Activated CD4-positive, alpha-beta T cell treated with anti-CD3 and anti-CD28 coated beads, Interleukin-2, Interleukin-6, amounts not matched to agents 100 ng/mL and 50 ng/mL, durations not matched to agents 16 hours and 8 hours (primary cell): Measurements from ENCODE around the gene CAMK1D.
"Not testable (repeated sequence)": the region's sequence is repeated elsewhere in the genome, so short reads cannot be mapped to it uniquely, and the experiment has no call there.

ENCODE experiments used
- DNase-seq: peaks from one replicate; pipeline ENCODE4 v3.0.0-alpha.2; 2020

CAMK1D gene

GRCh38 chr10:12341526-12341925 is 7.8 kb upstream of the CAMK1D start:
- no peak for DNase-seq

GRCh38 chr10:12344375-12345110 is 4.8 kb upstream of the CAMK1D start:
- no peak for DNase-seq

- DNase-seq, result no peak
Measured at GRCh38 chr10:12346707-12347106, 2.6 kb upstream of the CAMK1D start.

GRCh38 chr10:12348294-12348869 is 965 bp upstream of the CAMK1D start:
- no peak for DNase-seq

- DNase-seq, result no peak
Measured at GRCh38 chr10:12349629-12350166, 351 bp downstream of the CAMK1D start.

GRCh38 chr10:12350167-12350872 is 973 bp downstream of the CAMK1D start:
- DNase-seq, result peak; percentile 60

- DNase-seq, result no peak
Measured at GRCh38 chr10:12350925-12351324, 1.6 kb downstream of the CAMK1D start.

- peak; percentile 19 for DNase-seq
Measured at GRCh38 chr10:12351447-12351846, 2.1 kb downstream of the CAMK1D start.

- DNase-seq, result no peak
Measured at GRCh38 chr10:12351889-12352288, 2.5 kb downstream of the CAMK1D start.

- no peak for DNase-seq
Measured at GRCh38 chr10:12353399-12354242, 4.3 kb downstream of the CAMK1D start.

- not testable (repeated sequence) for DNase-seq
Measured at GRCh38 chr10:12354696-12355095, 5.3 kb downstream of the CAMK1D start.

- DNase-seq, result no peak
Measured at GRCh38 chr10:12355384-12355783, 6.0 kb downstream of the CAMK1D start.

GRCh38 chr10:12357525-12358151 is 8.3 kb downstream of the CAMK1D start:
- no peak for DNase-seq

GRCh38 chr10:12358863-12359564 is 9.7 kb downstream of the CAMK1D start:
- no peak for DNase-seq

- no peak for DNase-seq
Measured at GRCh38 chr10:12360461-12360860, 11.1 kb downstream of the CAMK1D start.

- not testable (repeated sequence) for DNase-seq
Measured at GRCh38 chr10:12361115-12361514, 11.8 kb downstream of the CAMK1D start.

- DNase-seq, result no peak
Measured at GRCh38 chr10:12364559-12364958, 15.2 kb downstream of the CAMK1D start.

GRCh38 chr10:12367272-12367671 is 17.9 kb downstream of the CAMK1D start:
- no peak for DNase-seq

GRCh38 chr10:12369982-12370381 is 20.6 kb downstream of the CAMK1D start:
- DNase-seq, result no peak

GRCh38 chr10:12372846-12373245 is 23.5 kb downstream of the CAMK1D start:
- no peak for DNase-seq

GRCh38 chr10:12375076-12375504 is 25.7 kb downstream of the CAMK1D start:
- no peak for DNase-seq

- no peak for DNase-seq
Measured at GRCh38 chr10:12376211-12376610, 26.9 kb downstream of the CAMK1D start.
